T-cell (primary cell): ENCODE results near the gene SREBF2. TPM values are rescaled to one million over a fixed set of nuclear protein-coding genes. Genes with fewer than 3 reads are reported as not detected.

Source experiments
- ATAC-seq, 4 experiments: fragments of 200-7000 bp in 3 of 4; fragments of 150-1000 bp in 1 of 4; cut with Tn5 transposase; replicated peaks in 1 of 4; 1 replicate in 3 of 4; 2 replicates in 1 of 4; pipeline ENCODE4 v1.10.0; 2021; ENCODE audit warnings: moderate library complexity in 3 of 4, mild to moderate bottlenecking in 2 of 4, moderate number of reproducible peaks in 1 of 4
- CTCF ChIA-PET, 2 donors: fragments of 300-600 bp; sonication (Branson Sonifier 250); formaldehyde crosslinking; loops; one replicate each; lab custom pipeline; 2022; ENCODE audit warnings: antibody characterized with exemption in 2 of 2; lab: Charles Lee
- POLR2A ChIA-PET, 2 donors: fragments of 300-600 bp; sonication (Branson Sonifier 250); formaldehyde crosslinking; loops; one replicate each; lab custom pipeline; 2022; ENCODE audit warnings: antibody characterized with exemption in 2 of 2; lab: Charles Lee
- DNase-seq, 35 experiments: peaks; one replicate each; pipeline versions ENCODE4 v3.0.0 to v3.0.0-alpha.2; 2013 to 2023
- H3K27ac ChIP-seq: one replicate; pipeline ENCODE4 v1.5.1; 2013; ENCODE audit warnings: low read length
- H3K27me3 ChIP-seq, 2 experiments: replicated peaks in 1 of 2; 1 replicate in 1 of 2; 2 replicates in 1 of 2; pipeline versions ENCODE4 v1.6.1 to v1.7.0; 2013; ENCODE audit warnings: low read length in 1 of 2, mixed read lengths in 1 of 2; ENCODE audit not compliant: control insufficient read depth in 2 of 2, insufficient read depth in 2 of 2; ENCODE audit errors: extremely low read depth in 1 of 2
- H3K36me3 ChIP-seq, 2 donors: 1 replicate in 1 of 2; 2 replicates in 1 of 2; pipeline versions ENCODE4 v1.6.1 to v1.7.0; 2013; ENCODE audit warnings: low read length in 1 of 2; ENCODE audit not compliant: control insufficient read depth in 2 of 2, insufficient read depth in 1 of 2; ENCODE audit errors: extremely low read depth in 1 of 2
- H3K4me1 ChIP-seq, 2 experiments: 1 replicate in 1 of 2; 2 replicates in 1 of 2; pipeline versions ENCODE4 v1.6.1 to v1.7.0; 2013; ENCODE audit warnings: low read length in 2 of 2, mixed read lengths in 1 of 2; ENCODE audit not compliant: insufficient read depth in 2 of 2, control insufficient read depth in 1 of 2; ENCODE audit errors: extremely low read depth in 1 of 2
- H3K4me3 ChIP-seq, 2 donors: 1 replicate in 1 of 2; 2 replicates in 1 of 2; pipeline versions ENCODE4 v1.5.1 to v1.7.0; 2013; ENCODE audit warnings: mild to moderate bottlenecking in 2 of 2, low read length in 1 of 2, moderate library complexity in 1 of 2; ENCODE audit not compliant: control insufficient read depth in 1 of 2; ENCODE audit errors: extremely low read depth in 1 of 2
- H3K9me3 ChIP-seq: 2 replicates; pipeline ENCODE4 v1.7.0; 2013
- H3K27ac Mint-ChIP-seq, 2 donors: one replicate each; pipeline ENCODE4 v1.8.0; 2020 to 2021; ENCODE audit warnings: mild to moderate bottlenecking in 2 of 2, mixed read lengths in 2 of 2
- H3K27me3 Mint-ChIP-seq, 2 donors: one replicate each; pipeline ENCODE4 v1.8.0; 2021 to 2022; ENCODE audit warnings: mixed read lengths in 2 of 2
- H3K36me3 Mint-ChIP-seq: one replicate; pipeline ENCODE4 v1.8.0; 2021; ENCODE audit warnings: mixed read lengths
- H3K4me1 Mint-ChIP-seq, 3 donors: one replicate each; pipeline ENCODE4 v1.8.0; 2020 to 2022; ENCODE audit warnings: mixed read lengths in 3 of 3, mild to moderate bottlenecking in 1 of 3
- H3K4me3 Mint-ChIP-seq, 3 donors: one replicate each; pipeline ENCODE4 v1.8.0; 2020 to 2022; ENCODE audit warnings: mild to moderate bottlenecking in 3 of 3, mixed read lengths in 3 of 3, moderate library complexity in 3 of 3
- H3K9me3 Mint-ChIP-seq, 3 donors: one replicate each; pipeline ENCODE4 v1.8.0; 2020 to 2022; ENCODE audit warnings: mixed read lengths in 3 of 3
- WGBS: methylation state at CpG from one replicate; pipeline ENCODE4 v1.1.5; 2013; ENCODE audit warnings: missing lambda C conversion rate; ENCODE audit not compliant: insufficient coverage; 5-methylcytosine and 5-hydroxymethylcytosine counted together
- total RNA-seq, 35 experiments: library from RNA in 6 of 35; stranded (reverse) in 6 of 35; fragments of 120-200 nt in 1 of 35; gene quantifications; one replicate each; pipeline versions ENCODE4 v1.2.1 to v1.2.4 and lab custom pipeline; 2013 to 2026

The SREBF2 gene
- total RNA-seq, 5 donors from 2014 or later (not counting 1 experiment from before 2014, with no cell fraction given) = 71.9 to 128 (median 112) TPM

DNA sequence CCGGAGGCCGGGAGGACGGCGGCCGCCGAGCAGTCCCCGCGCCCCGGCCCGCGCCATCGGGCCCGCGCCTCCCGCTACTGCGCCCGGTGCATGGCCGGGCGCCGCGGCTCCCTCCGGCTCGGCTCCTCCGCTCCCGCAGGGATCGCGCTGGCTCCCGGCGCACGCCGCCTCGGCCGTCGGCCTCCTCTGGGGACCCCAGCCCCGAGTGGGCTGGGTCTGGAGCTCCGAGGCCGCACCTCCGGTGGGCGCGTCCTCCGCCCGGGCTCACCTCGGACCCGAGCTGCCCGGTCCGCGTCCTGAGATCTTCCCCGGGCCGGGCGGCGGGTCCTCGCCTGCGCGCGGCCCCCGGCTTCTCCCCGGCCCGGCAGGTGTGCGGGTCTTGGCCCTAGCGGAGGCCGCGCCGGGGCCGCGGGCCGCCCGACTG, 81.7 kb downstream of the SREBF2 start:
- ChIA-PET POLR2A (interaction anchor here (0.6 to 0.7 kb wide), 2 partner anchors 84 to 381 kb away, joined by 5 to 10 read pairs; no protein-coding TSS in a partner anchor), CTCF (interaction anchor here (0.7 to 1.3 kb wide), 2 partner anchors 10 to 26 kb away, joined by 5 to 6 read pairs; no protein-coding TSS in a partner anchor)
- H3K9me3 ChIP-seq = no peaks in the 10 kb centered on the region
- peak overlapping the region in 1 of 2 donors; percentile 35 for H3K4me3 ChIP-seq
- H3K4me1 Mint-ChIP-seq = peaks cover 24 to 35% (median 25%) of the 10 kb centered on the region in 3 donors
- peaks cover 13 to 53% of the 10 kb centered on the region in 2 experiments for H3K4me1 ChIP-seq
- H3K4me3 Mint-ChIP-seq = peak overlapping the region in 1 of 3 donors; percentile 61
- WGBS = 3% methylated on average over 67 of the region's 67 CpGs
- H3K36me3 ChIP-seq = no peaks in the 10 kb centered on the region
- H3K27ac ChIP-seq = no peak overlapping the region
- no peaks in the 10 kb centered on the region for H3K9me3 Mint-ChIP-seq
- no peak overlapping the region for H3K27ac Mint-ChIP-seq
- no peaks in the 10 kb centered on the region for H3K36me3 Mint-ChIP-seq
- DNase-seq (no peak), ATAC-seq (peak; percentile 7 to 17 (median 10))
- H3K27me3 Mint-ChIP-seq = peaks cover 27 to 41% of the 10 kb centered on the region in 2 donors
- H3K27me3 ChIP-seq = peaks cover 11 to 80% of the 10 kb centered on the region in 2 experiments

DNA sequence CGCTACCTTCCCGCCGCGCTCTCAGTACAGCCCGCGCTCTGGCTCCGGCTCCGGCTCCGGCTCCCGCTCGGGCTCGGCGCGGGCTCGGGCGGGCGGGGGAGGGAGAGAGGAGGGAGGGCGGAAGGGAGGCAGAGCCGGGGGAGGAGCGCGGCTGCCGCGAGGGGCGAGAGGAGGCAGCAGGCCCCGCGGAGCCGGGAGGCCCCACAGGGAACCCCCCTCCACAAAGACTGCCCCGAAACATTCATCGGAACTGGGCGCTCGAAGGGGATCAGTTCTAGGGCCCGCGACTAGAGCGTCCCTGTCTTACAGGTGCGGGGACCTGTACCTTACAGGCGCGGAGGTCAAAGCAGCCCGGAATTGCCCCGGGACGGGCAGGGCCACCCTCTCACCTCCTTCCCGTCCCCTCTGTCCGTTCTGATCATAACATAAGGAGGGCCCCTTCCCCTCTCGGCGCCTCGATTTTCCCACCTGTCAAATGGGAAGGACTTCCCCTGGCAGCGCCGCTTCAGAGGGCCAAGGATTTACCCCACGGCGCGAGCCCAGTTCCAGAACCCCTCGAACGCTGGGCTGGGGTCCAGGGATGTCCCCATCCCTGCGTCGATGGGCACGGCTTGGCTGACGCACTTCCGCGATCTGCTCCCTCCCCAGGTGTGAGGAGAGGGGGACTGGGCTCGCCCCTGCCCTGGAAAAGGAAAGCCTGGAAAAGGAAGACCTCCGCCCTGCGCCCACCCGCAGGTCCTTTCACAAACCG, 82.3 kb downstream of the SREBF2 start, which contains the start of gene SHISA8:
TSS of gene SHISA8 (minus strand) at position 40 of the 751 bp plus-strand sequence. CDS start 407 bp downstream, outside the sequence.
- H3K27ac Mint-ChIP-seq = no peak within 1 kb of the TSS
- H3K4me3 Mint-ChIP-seq = peak within 1 kb of the TSS; percentile 50 to 61 (median 50)
- no peaks in the 10 kb centered on the region for H3K36me3 Mint-ChIP-seq
- WGBS = 18% methylated on average over 27 of the region's 63 CpGs
- Histone ChIP-seq H3K4me3 (peak within 1 kb of the TSS; percentile 35 to 39), H3K36me3 (no peaks in the 10 kb centered on the region), H3K4me1 (peaks cover 13 to 56% of the 10 kb centered on the region in 2 experiments), H3K9me3 (no peaks in the 10 kb centered on the region), H3K27me3 (peaks cover 11 to 81% of the 10 kb centered on the region in 2 experiments), H3K27ac (no peak within 1 kb of the TSS)
- peaks cover 27 to 41% of the 10 kb centered on the region in 2 donors for H3K27me3 Mint-ChIP-seq
- ATAC-seq (peak; percentile 65 to 72 (median 69)), DNase-seq (peak; percentile 29 to 75 (median 57))
- CTCF ChIA-PET = interaction anchor here (0.7 to 1.3 kb wide), 2 partner anchors 10 to 25 kb away, joined by 5 to 6 read pairs; no protein-coding TSS in a partner anchor
- H3K9me3 Mint-ChIP-seq = no peaks in the 10 kb centered on the region
- POLR2A ChIA-PET = interaction anchor here (0.6 to 0.7 kb wide), 2 partner anchors 84 to 381 kb away, joined by 5 to 10 read pairs; no protein-coding TSS in a partner anchor
- peaks cover 25 to 35% (median 25%) of the 10 kb centered on the region in 3 donors for H3K4me1 Mint-ChIP-seq

DNA sequence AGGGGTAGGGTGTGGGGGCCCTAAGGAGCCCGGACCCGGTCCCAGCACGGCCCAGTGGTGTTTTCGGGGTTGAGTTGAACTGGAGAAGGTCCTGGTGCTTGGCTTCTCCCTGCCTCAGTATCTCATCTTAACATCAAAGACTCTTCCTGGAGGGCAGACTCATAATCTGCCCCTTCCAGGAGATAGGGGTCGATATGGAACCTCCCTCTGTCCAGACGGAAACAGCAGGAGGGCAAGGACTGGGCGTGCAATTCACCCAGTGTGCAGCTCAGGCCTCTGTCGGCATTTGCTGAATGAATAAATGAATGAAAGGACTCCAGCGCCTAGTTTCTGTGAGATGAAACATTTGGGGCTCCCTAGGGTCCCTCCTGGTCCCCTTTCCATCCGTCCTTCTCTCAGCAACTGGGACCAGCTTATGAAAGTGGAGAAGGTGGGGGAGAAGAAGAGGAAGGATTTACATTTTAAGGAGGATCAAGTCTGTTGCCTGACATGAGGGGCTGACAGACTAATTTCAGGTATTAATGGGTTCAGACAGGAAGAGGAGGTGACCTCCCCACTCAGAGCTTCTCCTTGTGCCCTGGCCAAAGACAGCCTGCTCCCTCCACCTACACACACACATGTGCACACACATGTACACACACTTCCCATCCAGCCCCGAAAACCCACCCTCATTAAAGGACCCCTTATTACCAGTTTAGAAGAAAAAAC, 83.0 kb downstream of the SREBF2 start:
- WGBS = 59% methylated on average over 4 of the region's 11 CpGs
- Mint-ChIP-seq H3K36me3 (no peaks in the 10 kb centered on the region), H3K27ac (no peak overlapping the region), H3K4me3 (peak overlapping the region; percentile 50 to 61 (median 50)), H3K27me3 (peaks cover 27 to 41% of the 10 kb centered on the region in 2 donors), H3K4me1 (peaks cover 25 to 38% (median 29%) of the 10 kb centered on the region in 3 donors), H3K9me3 (no peaks in the 10 kb centered on the region)
- Histone ChIP-seq H3K4me1 (peaks cover 8 to 52% of the 10 kb centered on the region in 2 experiments), H3K27me3 (peaks cover 11 to 75% of the 10 kb centered on the region in 2 experiments), H3K36me3 (no peaks in the 10 kb centered on the region), H3K9me3 (no peaks in the 10 kb centered on the region), H3K4me3 (peak overlapping the region in 1 of 2 donors; percentile 15), H3K27ac (no peak overlapping the region)
- no peak for DNase-seq
- no peak for ATAC-seq
- CTCF ChIA-PET = no interaction called here
- POLR2A ChIA-PET = interaction anchor here in 1 of 2 donors (0.6 kb wide), 1 partner anchor 29 kb away, joined by 4 read pairs; no protein-coding TSS in a partner anchor

DNA sequence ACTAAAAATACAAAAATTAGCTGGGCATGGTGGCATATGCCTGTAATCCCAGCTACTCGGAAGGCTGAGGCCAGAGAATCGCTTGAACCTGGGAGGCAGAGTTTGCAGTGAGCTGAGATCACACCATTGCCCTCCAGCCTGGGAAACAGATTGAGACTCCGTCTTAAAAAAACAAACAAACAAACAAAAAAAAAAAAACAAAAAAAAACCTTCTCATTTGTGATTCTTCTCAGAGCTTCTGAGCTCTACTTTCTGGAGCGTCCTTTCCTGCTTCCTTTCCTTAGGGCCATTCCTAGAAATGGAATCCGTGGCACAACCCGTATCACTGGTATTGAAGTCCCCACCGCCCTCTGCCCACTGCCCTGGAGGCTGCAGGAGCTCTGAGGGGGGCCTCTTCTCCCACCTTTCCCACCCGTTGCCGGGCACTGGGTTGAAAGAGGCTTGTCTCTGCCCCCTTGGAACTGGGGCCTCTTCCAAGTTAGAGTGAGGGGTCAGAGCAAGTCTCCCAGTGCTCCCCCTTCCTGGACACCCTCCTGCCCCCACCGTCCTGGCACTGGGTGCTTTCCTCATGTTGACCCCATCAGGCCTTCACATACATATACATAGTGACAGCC, 83.9 kb downstream of the SREBF2 start:
- H3K4me3 ChIP-seq = no peak overlapping the region
- Mint-ChIP-seq H3K36me3 (no peaks in the 10 kb centered on the region), H3K9me3 (no peaks in the 10 kb centered on the region), H3K27me3 (peaks cover 20 to 34% of the 10 kb centered on the region in 2 donors), H3K27ac (no peak overlapping the region), H3K4me3 (peak overlapping the region in 1 of 3 donors; percentile 61), H3K4me1 (peaks cover 23 to 33% (median 23%) of the 10 kb centered on the region in 3 donors)
- peaks cover 11 to 66% of the 10 kb centered on the region in 2 experiments for H3K27me3 ChIP-seq
- CTCF ChIA-PET = no interaction called here
- no peaks in the 10 kb centered on the region for H3K9me3 ChIP-seq
- ATAC-seq (no peak), DNase-seq (no peak)
- H3K27ac ChIP-seq = no peak overlapping the region
- H3K4me1 ChIP-seq = peaks cover 5 to 47% of the 10 kb centered on the region in 2 experiments
- POLR2A ChIA-PET = interaction anchor here (0.6 kb wide), 2 partner anchors 28 to 54 kb away, joined by 4 to 5 read pairs; no protein-coding TSS in a partner anchor
- WGBS = 100% methylated on average over 3 of the region's 10 CpGs
- no peaks in the 10 kb centered on the region for H3K36me3 ChIP-seq

DNA sequence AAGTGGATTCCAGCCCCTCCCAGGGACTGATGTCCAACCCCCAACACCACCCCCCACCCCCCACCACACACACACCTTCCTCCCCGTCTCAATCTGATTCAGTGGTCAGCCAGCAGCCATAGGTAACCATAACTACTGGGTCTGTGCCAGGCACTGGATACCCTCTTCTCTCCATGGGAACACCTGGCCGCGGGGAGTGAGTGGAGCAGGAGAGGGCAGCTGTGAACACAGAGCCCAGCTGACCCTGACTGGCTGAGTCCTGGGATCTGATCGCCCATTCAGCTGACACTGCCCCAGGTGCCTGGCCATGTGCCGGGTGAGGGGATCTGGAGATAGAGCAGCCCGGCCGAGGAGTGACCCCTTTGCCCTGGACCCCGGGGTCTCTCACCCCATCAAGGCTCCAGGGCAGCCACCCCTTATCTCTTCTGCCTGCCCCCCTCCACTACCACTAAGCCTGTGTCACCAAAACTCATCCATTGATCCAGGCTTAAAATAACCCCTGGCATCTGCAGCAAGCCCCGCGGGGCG, 84.5 kb downstream of the SREBF2 start:
- ATAC-seq = no peak

More for the DNA sequence above, 84.5 kb downstream of the SREBF2 start:
- no peaks in the 10 kb centered on the region for H3K36me3 ChIP-seq
- 95% methylated on average over 7 of the region's 11 CpGs for WGBS
- no peak overlapping the region for H3K27ac ChIP-seq
- H3K36me3 Mint-ChIP-seq = no peaks in the 10 kb centered on the region
- H3K9me3 ChIP-seq = no peaks in the 10 kb centered on the region
- H3K27me3 ChIP-seq = peaks cover 11 to 60% of the 10 kb centered on the region in 2 experiments
- CTCF ChIA-PET = no interaction called here
- peaks cover 15 to 28% of the 10 kb centered on the region in 2 donors for H3K27me3 Mint-ChIP-seq
- H3K4me1 ChIP-seq = peaks cover 5 to 47% of the 10 kb centered on the region in 2 experiments
- H3K9me3 Mint-ChIP-seq = no peaks in the 10 kb centered on the region
- H3K4me1 Mint-ChIP-seq = peaks cover 22 to 31% (median 23%) of the 10 kb centered on the region in 3 donors
- H3K27ac Mint-ChIP-seq = no peak overlapping the region
- DNase-seq = no peak
- POLR2A ChIA-PET = interaction anchor here in 1 of 2 donors (0.6 kb wide), 1 partner anchor 55 kb away, joined by 5 read pairs; no protein-coding TSS in a partner anchor
- H3K4me3 ChIP-seq = no peak overlapping the region
- H3K4me3 Mint-ChIP-seq = no peak overlapping the region
